Cardiac muscle cell (in vitro differentiated cells and primary cell): Measurements from ENCODE around the gene ZDHHC7. TPM values are rescaled to one million over a fixed set of nuclear protein-coding genes. Genes with fewer than 3 reads are reported as not detected.
A peak's percentile ranks its signal among the peaks of the same experiment; 100 is the strongest.

Experiments used
- DNase-seq, 2 donors: peaks; one replicate each; pipeline versions ENCODE4 v3.0.0 to v3.0.0-alpha.2; 2010 to 2017; ENCODE audit warnings: low read depth in 1 of 2, low spot score in 1 of 2
- H3K27ac ChIP-seq: fragments of 200-600 bp; sonication (generic); 2 replicates; pipeline ENCODE4 v1.5.1; 2016
- H3K27me3 ChIP-seq: fragments of 200-600 bp; sonication (generic); 2 replicates; pipeline ENCODE4 v1.6.0; 2016; ENCODE audit warnings: control low read depth
- H3K36me3 ChIP-seq: fragments of 200-600 bp; sonication (generic); 2 replicates; pipeline ENCODE4 v1.5.1; 2016; ENCODE audit warnings: control low read depth
- H3K4me1 ChIP-seq: fragments of 200-600 bp; sonication (generic); 2 replicates; pipeline ENCODE4 v1.8.1; 2017; ENCODE audit warnings: low read depth, mild to moderate bottlenecking, mixed run types
- H3K4me3 ChIP-seq: fragments of 200-600 bp; sonication (generic); 2 replicates; pipeline ENCODE4 v1.5.1; 2016; ENCODE audit warnings: mild to moderate bottlenecking
- H3K9me3 ChIP-seq: fragments of 200-600 bp; sonication (generic); 2 replicates; pipeline ENCODE4 v1.5.1; 2017; ENCODE audit warnings: low read depth, mild to moderate bottlenecking, control low read depth
- polyA plus RNA-seq: library from polyadenylated mRNA; unstranded; fragments of >200 nt; fragmentation: Nextera tagmentation; extraction: Ambion mirVana; gene quantifications from 2 replicates; pipeline ENCODE4 v1.2.1, GENCODE V29; 2016
- total RNA-seq: library from RNA; depleted of rRNA; stranded (reverse); fragments of >200 nt; gene quantifications from 2 replicates; pipeline ENCODE4 v1.2.3, GENCODE V29; 2016
- TF ChIP-seq, protein P1 (sequence below): IDR thresholded peaks from 2 replicates; pipeline ENCODE4 v1.5.1; 2012; ENCODE audit warnings: low read depth, mild to moderate bottlenecking, low read length

Gene ZDHHC7
- total and polyA plus RNA-seq, 2 experiments from 2014 or later, result 57.8 to 70.1 TPM

DNA sequence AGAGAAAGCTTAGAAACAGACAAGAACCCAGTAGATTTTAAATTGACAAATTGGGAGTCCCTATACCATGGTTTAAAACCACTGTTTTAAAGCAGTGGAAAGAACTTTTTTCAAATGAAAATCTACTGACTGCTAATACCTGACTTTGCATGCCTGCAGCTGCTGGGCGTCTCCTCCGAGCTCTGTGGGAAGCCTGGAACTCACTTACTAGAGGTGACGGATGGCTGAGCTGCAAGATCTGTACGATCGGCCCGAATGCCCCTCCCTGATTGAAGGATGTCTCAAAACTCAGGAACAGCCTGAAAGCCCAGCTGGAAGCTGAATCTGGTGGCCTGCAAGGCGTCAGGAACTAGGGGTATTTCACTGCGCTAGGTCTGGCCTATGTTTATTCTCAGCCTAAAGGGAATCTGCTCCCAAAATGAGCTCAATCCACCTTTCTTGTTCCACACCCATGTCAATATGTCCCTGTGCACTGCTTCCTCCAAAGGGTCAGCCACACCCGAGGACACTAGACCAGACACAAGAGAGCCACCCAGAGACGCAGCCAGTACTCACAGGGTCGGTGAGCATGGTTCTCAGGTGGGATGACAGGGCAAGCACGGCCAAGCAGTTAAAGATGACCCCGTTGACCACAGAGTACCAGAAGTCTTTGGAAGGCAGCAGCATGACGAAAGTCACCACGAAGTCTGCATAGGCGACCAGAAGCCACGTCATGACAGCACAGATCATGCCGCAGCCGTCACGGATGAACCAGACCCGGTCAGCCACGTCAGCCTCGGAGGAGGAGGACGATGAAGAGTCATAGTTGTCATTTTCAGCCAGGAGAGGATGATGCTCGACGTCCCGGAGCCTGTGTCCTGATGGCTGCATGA lies 21.4 kb downstream of the ZDHHC7 start:
- no peak for DNase-seq
- TF ChIP-seq, protein P1, sequence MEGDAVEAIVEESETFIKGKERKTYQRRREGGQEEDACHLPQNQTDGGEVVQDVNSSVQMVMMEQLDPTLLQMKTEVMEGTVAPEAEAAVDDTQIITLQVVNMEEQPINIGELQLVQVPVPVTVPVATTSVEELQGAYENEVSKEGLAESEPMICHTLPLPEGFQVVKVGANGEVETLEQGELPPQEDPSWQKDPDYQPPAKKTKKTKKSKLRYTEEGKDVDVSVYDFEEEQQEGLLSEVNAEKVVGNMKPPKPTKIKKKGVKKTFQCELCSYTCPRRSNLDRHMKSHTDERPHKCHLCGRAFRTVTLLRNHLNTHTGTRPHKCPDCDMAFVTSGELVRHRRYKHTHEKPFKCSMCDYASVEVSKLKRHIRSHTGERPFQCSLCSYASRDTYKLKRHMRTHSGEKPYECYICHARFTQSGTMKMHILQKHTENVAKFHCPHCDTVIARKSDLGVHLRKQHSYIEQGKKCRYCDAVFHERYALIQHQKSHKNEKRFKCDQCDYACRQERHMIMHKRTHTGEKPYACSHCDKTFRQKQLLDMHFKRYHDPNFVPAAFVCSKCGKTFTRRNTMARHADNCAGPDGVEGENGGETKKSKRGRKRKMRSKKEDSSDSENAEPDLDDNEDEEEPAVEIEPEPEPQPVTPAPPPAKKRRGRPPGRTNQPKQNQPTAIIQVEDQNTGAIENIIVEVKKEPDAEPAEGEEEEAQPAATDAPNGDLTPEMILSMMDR, result no peak
- no peaks in the 10 kb centered on the region for H3K9me3 ChIP-seq
- H3K36me3 ChIP-seq, result peaks cover 13% of the 10 kb centered on the region
- H3K27me3 ChIP-seq, result no peaks in the 10 kb centered on the region
- no peaks in the 10 kb centered on the region for H3K4me1 ChIP-seq
- no peak overlapping the region for H3K4me3 ChIP-seq
- peak overlapping the region; percentile 13 for H3K27ac ChIP-seq

DNA sequence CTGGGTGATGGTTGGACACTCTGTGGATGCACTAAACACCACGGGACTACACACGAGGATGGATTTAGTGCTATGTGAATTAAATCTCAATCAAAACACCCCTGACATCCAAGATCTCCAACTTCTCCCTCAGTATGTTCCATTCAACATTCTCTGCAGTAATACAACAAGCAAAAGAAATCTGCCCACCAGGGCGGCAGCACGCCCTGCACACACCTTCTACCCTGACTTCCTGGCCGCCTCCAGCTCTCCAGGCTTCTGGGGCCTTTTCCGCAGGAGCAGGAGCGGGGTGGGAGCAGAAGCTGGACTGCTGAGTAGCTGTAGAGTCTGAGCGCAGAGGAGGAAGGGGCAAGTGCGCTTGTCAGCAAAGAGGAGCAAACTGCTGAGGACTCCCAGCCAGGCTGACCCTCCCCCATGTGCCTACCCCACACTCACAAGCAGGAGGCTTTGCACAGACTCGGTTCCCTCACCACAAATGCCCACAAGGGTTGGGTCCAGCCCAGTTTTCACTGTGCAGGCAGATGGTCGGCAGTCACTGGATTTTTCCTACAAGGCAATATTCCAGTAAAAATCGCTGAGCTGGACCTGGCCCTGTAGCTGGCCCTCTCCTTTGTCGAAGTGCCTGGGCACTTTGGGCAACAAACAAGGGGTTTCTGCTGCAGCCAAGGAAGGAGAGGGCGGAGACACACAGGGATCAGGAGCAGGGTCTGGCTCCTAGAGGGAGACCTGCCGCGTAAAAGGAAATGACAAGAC lies 22.8 kb downstream of the ZDHHC7 start:
- Histone ChIP-seq H3K9me3 (no peaks in the 10 kb centered on the region), H3K4me3 (no peak overlapping the region), H3K36me3 (peaks cover 7% of the 10 kb centered on the region), H3K27me3 (no peaks in the 10 kb centered on the region), H3K4me1 (no peaks in the 10 kb centered on the region), H3K27ac (no peak overlapping the region)
- DNase-seq, result no peak
- TF ChIP-seq, protein P1, result no peak

DNA sequence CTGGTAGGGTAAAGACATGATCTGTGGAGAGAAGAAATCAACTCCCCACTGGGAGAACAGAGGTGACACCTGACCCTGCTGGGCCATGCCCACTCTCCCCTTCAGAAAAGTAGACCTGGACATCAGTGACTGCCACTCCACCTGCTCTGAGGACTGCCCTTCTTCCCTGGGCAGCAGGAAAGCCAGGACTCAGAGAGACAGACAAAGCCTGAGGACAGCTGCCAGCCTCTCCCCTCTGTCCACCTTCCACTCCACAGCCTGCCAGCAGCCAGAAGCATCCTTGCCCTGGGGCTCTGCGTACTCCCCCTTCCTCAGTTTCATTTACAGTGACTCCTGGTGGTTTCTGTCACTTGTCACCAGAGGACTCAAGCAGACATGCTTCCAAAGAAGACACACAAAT lies 24.5 kb downstream of the ZDHHC7 start:
- Histone ChIP-seq H3K4me1 (peaks cover 13% of the 10 kb centered on the region), H3K36me3 (peaks cover 8% of the 10 kb centered on the region)

DNA sequence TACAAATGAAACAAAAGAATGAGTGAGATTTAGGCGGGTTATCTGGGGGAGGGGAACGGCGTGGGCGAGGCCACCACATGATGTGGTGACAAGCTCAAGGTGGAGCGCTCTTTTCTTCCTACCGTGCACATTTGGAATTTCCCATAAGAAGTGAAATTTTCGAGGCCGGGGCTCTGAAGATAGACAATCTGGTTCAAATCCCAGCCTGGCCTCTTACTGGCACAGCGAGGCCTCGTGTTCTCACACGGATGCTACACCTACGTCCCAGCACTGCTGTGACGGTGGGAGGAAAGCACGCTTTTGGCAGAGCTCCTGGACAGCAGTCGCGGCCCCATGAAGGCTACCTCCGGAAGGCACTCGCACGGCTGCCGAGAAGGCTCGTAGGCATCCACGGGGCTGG lies 25.2 kb downstream of the ZDHHC7 start:
- Histone ChIP-seq H3K27ac (no peak overlapping the region), H3K4me1 (peaks cover 13% of the 10 kb centered on the region), H3K36me3 (peaks cover 14% of the 10 kb centered on the region), H3K9me3 (no peaks in the 10 kb centered on the region), H3K4me3 (no peak overlapping the region), H3K27me3 (no peaks in the 10 kb centered on the region)
- TF ChIP-seq, protein P1, result no peak
- DNase-seq, result no peak

More for the DNA sequence above, 24.5 kb downstream of the ZDHHC7 start:
- TF ChIP-seq, protein P1, result no peak
- no peaks in the 10 kb centered on the region for H3K9me3 ChIP-seq
- DNase-seq, result no peak
- no peak overlapping the region for H3K27ac ChIP-seq
- H3K4me3 ChIP-seq, result no peak overlapping the region
- H3K27me3 ChIP-seq, result no peaks in the 10 kb centered on the region

DNA sequence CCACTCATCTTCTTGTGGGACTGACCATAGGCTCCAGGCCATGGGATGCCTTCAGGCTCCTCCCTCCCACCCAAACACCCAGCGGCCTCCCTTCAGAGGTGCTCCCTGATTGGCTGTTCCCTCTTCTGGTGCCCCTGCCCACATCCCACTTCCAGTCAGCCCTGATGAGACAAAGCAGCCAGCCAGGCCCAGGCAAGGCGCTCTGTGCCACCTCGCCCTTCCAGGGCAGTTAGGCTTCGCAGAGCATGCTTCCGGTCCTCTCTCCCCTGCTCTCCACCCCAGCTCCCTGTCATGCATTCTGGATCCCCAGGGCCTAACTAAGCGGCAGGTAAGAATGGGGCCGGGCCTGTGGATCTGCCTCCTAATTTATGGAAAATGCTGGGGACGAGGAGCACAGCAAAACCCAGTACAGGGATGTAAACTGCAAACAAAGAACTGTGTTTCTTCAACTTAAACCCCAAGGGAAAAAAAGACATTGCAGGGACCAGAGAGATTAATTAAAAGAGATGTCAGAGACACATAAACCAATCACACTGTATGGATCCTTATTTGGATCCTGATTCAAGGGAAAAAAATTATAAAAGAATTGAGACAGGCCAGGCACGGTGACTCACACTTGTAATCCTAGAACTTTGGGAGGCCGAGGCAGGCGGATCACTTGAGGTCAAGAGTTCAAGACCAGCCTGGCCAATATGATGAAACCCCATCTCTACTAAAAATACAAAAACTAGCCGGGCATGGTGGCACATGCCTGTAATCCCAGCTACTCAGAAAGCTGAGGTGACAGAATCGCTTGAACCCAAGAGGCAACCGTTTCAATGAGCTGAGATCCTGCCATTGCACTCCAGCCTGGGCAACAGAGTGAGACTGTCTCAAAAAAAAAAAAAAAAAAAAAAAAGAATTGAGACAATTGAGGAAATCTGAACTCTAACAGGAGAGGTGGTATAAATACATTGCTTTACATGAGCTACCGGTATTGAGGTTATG lies 26.0 kb downstream of the ZDHHC7 start:
- Histone ChIP-seq H3K27ac (no peak overlapping the region), H3K36me3 (peaks cover 14% of the 10 kb centered on the region)
- TF ChIP-seq, protein P1, result no peak

More for the DNA sequence above, 26.0 kb downstream of the ZDHHC7 start:
- Histone ChIP-seq H3K9me3 (no peaks in the 10 kb centered on the region), H3K4me1 (peaks cover 13% of the 10 kb centered on the region), H3K4me3 (no peak overlapping the region), H3K27me3 (no peaks in the 10 kb centered on the region)
- DNase-seq, result peak in 1 of 2 donors; percentile 71
